ENCODE data around the gene ATRX. TPM values are rescaled to one million over a fixed set of nuclear protein-coding genes. Genes with fewer than 3 reads are reported as not detected.
A peak's percentile ranks its signal among the peaks of the same experiment; 100 is the strongest.
"Not testable (repeated sequence)": the region's sequence is repeated elsewhere in the genome, so short reads cannot be mapped to it uniquely, and the experiment has no call there.

The ATRX gene
- total RNA-seq, 1 donor from 2014 or later = 120 TPM

DNA sequence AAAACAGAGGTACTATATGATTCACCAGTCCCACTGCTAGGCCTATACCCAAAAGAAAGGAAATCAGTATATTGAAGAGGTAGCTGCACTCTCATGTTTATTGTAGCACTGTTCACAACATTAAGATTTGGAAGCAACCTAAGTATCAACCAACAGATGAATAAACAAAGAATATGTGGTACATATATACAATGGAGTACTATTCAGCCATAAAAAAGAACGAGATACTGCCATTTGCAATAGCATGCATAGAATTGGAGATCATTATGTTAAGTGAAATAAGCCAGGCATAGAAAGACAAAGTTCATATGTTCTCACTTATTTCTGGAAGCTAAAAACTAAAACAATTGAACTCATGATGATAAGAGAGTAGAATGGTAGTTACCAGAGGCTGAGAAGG, 266.3 kb downstream of the ATRX start:
- peaks cover 7% of the 10 kb centered on the region for H3K9me3 Mint-ChIP-seq
- H3K27me3 Mint-ChIP-seq = no peaks in the 10 kb centered on the region
- POLR2A ChIA-PET = no interaction called here
- no peak overlapping the region for H3K27ac Mint-ChIP-seq
- TF ChIP-seq, protein P1, sequence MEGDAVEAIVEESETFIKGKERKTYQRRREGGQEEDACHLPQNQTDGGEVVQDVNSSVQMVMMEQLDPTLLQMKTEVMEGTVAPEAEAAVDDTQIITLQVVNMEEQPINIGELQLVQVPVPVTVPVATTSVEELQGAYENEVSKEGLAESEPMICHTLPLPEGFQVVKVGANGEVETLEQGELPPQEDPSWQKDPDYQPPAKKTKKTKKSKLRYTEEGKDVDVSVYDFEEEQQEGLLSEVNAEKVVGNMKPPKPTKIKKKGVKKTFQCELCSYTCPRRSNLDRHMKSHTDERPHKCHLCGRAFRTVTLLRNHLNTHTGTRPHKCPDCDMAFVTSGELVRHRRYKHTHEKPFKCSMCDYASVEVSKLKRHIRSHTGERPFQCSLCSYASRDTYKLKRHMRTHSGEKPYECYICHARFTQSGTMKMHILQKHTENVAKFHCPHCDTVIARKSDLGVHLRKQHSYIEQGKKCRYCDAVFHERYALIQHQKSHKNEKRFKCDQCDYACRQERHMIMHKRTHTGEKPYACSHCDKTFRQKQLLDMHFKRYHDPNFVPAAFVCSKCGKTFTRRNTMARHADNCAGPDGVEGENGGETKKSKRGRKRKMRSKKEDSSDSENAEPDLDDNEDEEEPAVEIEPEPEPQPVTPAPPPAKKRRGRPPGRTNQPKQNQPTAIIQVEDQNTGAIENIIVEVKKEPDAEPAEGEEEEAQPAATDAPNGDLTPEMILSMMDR (IDR thresholded peaks at IDR 0.05) = no peak
- ATAC-seq (ENCODE audit: low read depth) (no peak), DNase-seq (no peak)
- no peak overlapping the region for H3K4me3 Mint-ChIP-seq
- H3K36me3 Mint-ChIP-seq (ENCODE audit: low read depth) = peaks cover 71% of the 10 kb centered on the region
- intact Hi-C loops (cut with micrococcal nuclease) = no loop called here
- no peaks in the 10 kb centered on the region for H3K4me1 Mint-ChIP-seq
- CTCF ChIA-PET = no interaction called here

DNA sequence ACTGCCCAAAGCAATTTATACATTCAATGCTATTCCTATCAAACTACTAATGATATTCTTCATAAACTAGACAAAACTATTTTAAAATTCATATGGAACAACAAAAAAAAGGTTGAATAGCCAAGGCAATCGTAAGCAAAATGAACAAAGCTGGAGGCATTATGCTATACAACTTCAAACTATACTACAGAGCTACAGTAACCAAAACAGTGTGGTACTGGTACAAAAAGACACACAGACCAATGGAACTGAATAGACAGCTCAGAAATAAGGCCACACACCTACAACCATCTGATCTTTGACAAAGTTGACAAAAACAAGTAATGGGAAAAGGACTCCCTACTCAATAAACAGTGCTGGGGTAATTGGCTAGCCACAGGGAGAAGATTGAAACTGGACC, 271.8 kb downstream of the ATRX start:
- CTCF ChIA-PET = no interaction called here
- Mint-ChIP-seq H3K27me3 (no peaks in the 10 kb centered on the region), H3K9me3 (peaks cover 2% of the 10 kb centered on the region), H3K4me3 (no peak overlapping the region), H3K4me1 (no peaks in the 10 kb centered on the region), H3K27ac (no peak overlapping the region), H3K36me3 (ENCODE audit: low read depth) (peaks cover 89% of the 10 kb centered on the region)
- intact Hi-C loops (cut with micrococcal nuclease) = no loop called here
- ATAC-seq (ENCODE audit: low read depth) = no peak
- POLR2A ChIA-PET = no interaction called here
- DNase-seq = no peak
- TF ChIP-seq, protein P1 (IDR thresholded peaks at IDR 0.05) = no peak

DNA sequence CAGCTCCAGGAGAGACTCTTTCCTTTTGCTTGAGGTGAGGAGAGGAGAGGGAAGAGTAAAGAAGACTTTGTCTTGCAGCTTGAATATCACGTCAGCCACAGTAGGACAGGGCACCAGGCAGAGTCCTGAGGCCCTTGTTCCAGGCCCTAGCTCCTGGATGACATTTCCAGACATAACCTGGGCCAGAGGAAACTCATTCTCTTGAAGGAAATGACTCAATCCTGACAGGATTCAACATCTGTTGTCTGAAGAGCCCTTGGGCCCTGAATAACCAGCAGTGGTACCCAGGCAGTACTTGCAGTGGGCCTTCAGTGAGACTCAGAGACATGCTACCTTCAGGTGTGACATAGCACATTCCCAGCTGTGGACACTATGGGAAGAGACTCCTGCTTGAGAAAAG, 276.0 kb downstream of the ATRX start:
- Mint-ChIP-seq H3K27ac (no peak overlapping the region), H3K36me3 (ENCODE audit: low read depth) (peaks cover 75% of the 10 kb centered on the region), H3K4me1 (no peaks in the 10 kb centered on the region), H3K4me3 (no peak overlapping the region), H3K9me3 (peaks cover 2% of the 10 kb centered on the region), H3K27me3 (no peaks in the 10 kb centered on the region)
- no peak for DNase-seq
- TF ChIP-seq, protein P1 (IDR thresholded peaks at IDR 0.05) = no peak
- CTCF ChIA-PET = no interaction called here
- POLR2A ChIA-PET = no interaction called here
- no peak for ATAC-seq (ENCODE audit: low read depth)
- intact Hi-C loops (cut with micrococcal nuclease) = no loop called here

DNA sequence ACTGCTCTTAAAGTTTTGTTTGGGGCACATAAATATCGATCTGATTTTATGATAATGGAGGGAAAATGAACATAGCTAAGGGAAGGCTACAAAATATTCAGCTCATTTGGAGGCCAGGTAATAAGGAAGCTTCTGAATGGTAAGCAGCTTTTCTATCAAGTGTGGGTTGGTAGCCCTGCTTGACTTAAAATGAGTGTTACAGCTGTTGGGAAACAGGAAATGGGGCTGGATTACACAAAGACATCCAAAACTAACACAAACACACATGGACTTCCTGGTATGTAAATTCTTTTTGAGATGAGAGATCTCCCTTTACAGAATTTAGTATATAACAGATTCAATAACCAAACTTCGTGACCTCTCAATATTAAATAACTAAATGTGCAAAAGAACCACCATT, 280.8 kb downstream of the ATRX start:
- POLR2A ChIA-PET = no interaction called here
- H3K27me3 Mint-ChIP-seq = no peaks in the 10 kb centered on the region
- H3K36me3 Mint-ChIP-seq (ENCODE audit: low read depth) = peaks cover 33% of the 10 kb centered on the region
- H3K4me1 Mint-ChIP-seq = peaks cover 4% of the 10 kb centered on the region
- no peaks in the 10 kb centered on the region for H3K9me3 Mint-ChIP-seq
- no peak for ATAC-seq (ENCODE audit: low read depth)
- no peak overlapping the region for H3K4me3 Mint-ChIP-seq
- CTCF ChIA-PET = no interaction called here
- H3K27ac Mint-ChIP-seq = peak overlapping the region; percentile 30
- intact Hi-C loops (cut with micrococcal nuclease) = no loop called here
- TF ChIP-seq, protein P1 (IDR thresholded peaks at IDR 0.05) = no peak
- DNase-seq = no peak

DNA sequence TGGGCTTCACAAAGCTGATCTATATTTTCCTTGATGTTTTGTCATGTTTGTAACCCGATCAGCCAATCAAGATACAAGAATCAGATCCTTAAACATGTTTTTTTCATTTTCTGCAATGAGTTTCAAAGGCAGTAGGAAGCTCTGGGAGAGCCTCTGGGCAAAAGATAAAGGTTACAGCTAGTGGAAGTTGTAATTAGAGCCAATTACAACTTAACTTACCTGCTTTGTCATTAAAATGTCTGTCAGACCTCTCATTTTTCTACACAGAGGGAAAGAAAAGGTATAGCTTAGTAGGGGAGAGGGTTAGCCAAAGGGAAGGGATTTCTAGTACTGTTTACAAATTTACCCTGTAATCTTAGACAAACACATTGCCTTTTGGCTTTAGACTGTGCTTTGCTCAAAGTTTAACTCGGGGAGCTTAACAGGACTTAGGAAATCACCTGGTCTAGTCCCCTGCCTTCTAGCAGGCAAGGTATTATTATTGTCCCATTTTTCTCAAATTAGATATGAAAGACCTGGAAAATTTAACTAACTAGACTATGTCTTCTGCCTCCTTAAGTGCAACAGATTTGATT, 283.0 kb downstream of the ATRX start:
- Mint-ChIP-seq H3K9me3 (no peaks in the 10 kb centered on the region), H3K36me3 (ENCODE audit: low read depth) (peaks cover 15% of the 10 kb centered on the region), H3K27me3 (no peaks in the 10 kb centered on the region), H3K4me1 (peaks cover 4% of the 10 kb centered on the region), H3K4me3 (no peak overlapping the region), H3K27ac (peak overlapping the region; percentile 24)
- no peak for ATAC-seq (ENCODE audit: low read depth)
- TF ChIP-seq, protein P1 (IDR thresholded peaks at IDR 0.05) = no peak
- DNase-seq = no peak
- CTCF ChIA-PET = no interaction called here
- POLR2A ChIA-PET = no interaction called here
- intact Hi-C loops (cut with micrococcal nuclease) = no loop called here

DNA sequence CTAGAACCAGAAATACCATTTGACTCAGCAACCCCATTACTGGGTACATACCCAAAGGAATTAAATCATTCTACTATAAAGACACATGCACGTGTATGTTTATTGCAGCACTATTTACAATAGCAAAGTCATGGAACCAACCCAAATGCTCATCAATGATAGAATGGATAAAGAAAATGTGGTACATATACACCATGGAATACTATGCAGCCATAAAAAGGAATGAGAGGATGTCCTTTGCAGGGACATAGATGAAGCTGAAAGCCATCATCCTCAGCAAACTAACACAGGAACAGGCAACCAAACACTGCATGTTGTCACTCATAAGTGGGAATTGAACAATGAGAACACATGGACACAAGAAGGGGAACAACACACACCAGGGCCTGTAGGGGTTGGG, 285.9 kb downstream of the ATRX start:
- not testable (repeated sequence) for H3K27ac Mint-ChIP-seq

More for the DNA sequence above, 285.9 kb downstream of the ATRX start:
- H3K4me3 Mint-ChIP-seq; CTCF ChIA-PET; H3K4me1 Mint-ChIP-seq; H3K27me3 Mint-ChIP-seq; ATAC-seq (ENCODE audit: low read depth); POLR2A ChIA-PET; H3K9me3 Mint-ChIP-seq; DNase-seq; H3K36me3 Mint-ChIP-seq (ENCODE audit: low read depth); intact Hi-C loops (cut with micrococcal nuclease): not testable (repeated sequence)
